ENCODE measurements around the gene HPD.

HPD gene

DNA sequence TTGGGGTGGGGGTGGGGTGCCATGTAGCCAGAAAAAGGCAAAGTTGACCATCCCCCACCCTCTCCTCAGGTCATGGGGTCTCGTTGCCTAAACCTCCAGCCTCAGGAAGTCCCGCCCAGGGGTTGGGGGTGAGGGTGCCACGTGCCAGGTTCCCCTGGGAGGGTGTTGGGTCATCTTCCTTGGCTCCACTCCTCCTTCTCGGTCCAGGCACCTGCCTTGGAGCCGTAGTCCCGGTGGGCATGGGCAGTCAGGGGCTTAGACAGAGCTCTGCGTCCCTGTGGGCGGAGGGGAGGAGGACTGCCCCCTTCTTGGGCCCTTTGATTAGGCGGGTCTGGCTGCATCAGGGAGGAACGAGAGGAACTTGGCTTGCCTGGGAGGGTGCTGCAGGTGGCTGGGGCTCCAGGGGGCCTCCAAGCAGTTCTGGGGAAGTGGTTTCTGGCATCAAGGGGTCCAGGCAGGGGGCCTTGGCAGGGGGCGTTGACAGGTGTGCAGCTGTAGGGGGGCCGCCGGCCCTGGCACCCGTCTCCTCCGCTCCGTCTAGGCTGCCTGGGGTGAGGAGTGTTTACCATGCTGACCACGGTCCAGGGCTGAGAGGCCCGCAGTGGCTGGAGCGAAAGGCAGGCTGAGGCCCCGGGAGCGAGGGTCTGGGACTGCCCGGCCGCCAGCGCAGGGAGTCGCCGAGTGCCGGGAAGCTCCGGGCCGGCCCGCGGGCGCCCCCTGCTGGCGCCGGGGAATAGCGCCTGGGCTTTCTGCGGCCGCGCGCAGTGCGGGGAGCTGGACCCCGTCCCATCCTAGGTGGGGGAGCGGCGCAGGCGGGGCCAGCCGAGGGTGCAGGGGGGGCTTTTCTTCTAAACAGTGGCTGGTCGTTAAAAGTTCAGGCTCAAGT is 47.0 kb downstream of the HPD start:
- peak; percentile 89 for DNase-seq (ENCODE audit: low read depth, low spot score)

DNA sequence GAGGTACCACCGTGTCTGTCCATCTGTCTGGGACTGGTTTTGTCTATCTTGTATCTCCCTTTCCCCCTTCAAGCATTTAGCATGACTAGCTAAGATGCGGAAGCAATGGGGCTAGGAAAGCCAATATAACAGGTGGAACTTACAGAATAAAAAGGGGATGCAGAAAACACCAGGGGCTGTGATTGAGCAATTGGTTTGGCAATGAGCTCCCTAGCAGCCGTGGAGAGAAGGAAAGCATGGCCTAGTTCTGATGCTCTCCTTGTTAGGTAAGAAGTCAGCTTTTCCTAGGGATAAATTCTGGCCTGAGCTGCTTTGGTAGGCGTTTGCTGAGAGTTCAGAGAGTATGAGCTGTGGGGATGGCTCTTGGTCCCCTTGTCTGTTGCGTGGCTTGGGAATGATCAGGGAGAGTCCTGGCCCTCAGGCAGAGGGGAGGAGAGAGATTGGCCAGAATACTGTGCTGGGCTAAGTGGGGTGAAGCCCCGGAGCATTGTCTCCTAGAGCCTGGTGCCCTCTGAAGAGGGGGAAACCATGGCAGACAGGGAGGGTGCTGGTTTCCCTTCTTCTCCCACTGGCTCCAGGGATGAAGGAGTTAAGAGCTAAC is 47.7 kb downstream of the HPD start:
- DNase-seq (ENCODE audit: low read depth, low spot score), result peak; percentile 20

DNA sequence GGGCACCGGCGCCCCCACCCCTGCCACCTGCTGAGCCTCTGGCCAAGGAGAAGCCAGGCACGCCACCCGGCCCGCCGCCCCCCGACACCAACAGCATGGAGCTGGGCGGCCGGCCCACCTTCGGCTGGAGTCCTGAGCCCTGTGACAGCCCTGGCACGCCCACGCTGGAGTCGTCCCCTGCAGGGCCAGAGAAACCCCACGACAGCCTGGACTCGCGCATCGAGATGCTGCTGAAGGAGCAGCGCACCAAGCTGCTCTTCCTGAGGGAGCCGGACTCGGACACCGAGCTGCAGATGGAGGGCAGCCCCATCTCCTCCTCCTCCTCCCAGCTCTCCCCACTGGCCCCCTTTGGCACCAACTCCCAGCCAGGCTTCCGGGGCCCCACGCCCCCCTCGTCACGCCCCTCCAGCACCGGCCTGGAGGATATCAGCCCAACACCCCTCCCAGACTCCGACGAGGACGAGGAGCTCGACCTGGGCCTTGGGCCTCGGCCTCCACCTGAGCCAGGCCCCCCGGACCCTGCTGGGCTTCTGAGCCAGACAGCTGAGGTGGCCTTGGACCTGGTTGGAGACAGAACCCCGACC is 48.3 kb downstream of the HPD start:
- no peak for DNase-seq (ENCODE audit: low read depth, low spot score)

DNA sequence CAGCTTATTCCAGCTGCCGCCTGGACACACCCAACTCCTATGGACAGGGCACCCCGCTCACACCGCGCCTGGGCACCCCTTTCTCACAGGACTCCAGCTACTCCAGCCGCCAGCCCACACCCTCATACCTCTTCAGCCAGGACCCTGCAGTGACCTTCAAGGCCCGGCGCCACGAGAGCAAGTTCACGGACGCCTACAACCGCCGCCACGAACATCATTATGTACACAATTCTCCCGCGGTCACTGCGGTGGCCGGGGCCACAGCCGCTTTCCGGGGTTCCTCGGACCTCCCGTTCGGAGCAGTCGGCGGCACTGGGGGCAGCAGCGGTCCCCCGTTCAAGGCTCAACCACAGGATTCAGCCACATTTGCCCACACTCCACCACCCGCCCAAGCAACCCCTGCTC is 48.9 kb downstream of the HPD start:
- DNase-seq (ENCODE audit: low read depth, low spot score), result no peak

DNA sequence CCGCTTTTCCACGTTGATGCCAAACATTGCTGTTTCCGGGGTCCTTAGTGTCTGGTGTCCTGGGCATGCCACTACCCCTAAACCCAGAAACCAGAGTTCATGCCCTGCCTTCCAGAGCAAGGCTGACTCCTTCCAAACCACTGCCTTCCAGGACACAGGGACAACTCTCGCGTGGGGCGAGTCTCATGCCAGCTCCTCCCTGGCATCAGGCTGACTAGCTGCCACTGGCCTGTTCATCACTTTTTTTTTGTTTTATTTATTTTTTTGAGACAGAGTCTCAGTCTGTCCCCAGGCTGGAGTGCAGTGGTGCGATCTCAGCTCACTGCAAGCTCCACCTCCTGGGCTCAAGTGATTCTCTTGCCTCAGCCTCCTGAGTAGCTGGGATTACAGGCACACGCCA is 50.0 kb downstream of the HPD start:
- no peak for DNase-seq (ENCODE audit: low read depth, low spot score)

DNA sequence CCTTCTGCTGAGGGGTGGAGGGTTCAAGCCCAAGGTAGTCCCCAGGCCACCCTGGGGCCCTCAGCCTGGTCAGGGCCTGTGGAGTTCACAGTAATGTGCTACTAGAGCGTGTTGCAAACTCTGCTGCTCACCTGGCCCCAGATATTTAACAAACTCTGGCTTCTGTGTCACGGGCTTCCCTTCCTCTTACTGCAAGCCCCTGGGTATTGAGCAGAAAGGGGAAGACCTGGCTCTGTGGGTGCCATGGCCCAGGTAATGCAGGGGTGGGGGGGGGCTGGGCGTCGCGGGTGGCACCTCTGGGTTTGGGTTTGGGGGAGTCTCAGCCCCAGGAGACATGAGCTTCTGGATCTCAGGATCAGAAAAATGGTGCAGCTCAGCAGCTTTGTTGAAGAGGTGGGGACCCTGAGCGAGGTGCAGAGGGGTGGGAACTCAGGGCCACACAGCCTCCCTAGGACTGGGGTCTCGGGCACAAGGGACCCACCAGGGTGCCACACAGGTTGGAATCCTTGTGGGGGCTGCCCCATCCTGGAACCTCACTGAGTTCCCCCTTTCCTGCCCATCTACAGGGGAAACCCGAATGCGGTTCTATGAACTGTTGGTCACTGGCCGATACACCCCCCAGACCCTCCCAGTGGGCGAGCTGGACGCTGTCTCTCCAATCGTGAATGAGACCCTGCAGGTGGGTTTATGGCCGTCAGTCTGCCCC is 50.9 kb downstream of the HPD start:
- DNase-seq (ENCODE audit: low read depth, low spot score), result no peak

DNA sequence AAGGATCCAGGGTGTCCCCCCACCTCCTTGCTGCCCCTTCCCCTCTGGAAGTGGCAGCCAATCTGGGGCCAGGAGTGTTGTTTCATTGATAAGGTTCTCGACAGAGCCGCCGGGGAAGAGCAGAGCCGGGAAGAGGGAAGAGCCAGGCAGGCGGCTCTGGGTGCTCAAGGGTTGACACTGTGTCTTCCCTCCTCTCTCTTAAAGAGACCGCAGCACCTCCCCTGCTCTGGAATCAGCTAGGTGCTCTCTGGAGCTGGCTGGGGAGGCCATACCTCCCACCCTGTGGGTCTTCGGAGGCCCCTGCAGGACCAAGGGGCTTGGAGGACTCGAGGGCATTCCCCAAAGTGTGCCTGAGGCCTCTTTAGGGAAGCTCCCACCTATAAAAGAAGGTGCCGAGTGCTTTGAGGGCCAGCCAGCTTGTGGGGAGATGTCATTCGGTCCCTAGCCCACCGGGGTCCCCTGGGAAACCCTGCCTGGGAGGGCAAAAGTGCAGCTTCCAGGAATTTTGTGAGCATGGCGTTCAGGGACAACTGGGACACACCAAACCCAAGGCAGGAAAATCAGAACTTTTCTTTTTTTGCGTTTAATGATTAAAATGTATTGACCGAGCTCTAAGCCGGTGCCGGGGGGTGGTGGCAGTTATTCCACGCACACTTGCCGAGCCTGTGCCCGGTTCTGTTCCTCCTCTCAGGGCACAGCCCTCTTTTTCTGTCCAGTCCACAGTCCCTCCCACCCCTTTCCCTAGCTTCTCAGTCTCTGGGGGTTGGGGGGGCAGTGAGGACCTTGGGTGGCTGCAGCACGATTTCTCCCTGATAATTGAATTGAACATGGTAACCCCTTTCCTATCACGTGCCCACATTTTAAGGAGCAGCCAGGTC is 51.9 kb downstream of the HPD start:
- peak; percentile 64 for DNase-seq (ENCODE audit: low read depth, low spot score)

DNA sequence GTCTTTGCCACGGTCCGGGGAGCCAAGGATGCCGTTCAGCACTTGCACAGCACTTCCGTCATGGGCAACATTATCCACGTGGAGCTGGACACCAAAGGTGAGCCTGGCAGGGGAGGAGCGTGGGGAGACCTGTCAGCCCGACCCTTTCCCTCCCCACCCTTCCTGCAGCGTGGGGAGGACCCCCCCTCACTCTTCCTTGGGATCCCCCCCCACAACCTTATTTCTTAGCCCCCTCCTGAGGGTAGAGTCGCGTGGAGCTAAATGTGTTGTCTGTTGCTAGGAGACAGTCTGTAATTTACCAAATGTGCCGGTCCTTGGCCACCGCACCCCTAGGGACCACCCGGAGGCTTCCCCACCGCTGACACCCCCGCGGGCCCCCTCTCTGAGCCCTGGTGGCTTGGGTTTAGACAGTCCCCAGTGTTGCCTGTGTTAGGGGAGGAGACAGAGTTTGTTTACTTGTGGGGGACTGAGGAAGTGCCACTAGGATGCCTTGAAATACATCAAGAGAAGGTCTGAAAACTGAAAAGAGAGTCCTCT is 52.6 kb downstream of the HPD start:
- DNase-seq (ENCODE audit: low read depth, low spot score), result no peak

DNA sequence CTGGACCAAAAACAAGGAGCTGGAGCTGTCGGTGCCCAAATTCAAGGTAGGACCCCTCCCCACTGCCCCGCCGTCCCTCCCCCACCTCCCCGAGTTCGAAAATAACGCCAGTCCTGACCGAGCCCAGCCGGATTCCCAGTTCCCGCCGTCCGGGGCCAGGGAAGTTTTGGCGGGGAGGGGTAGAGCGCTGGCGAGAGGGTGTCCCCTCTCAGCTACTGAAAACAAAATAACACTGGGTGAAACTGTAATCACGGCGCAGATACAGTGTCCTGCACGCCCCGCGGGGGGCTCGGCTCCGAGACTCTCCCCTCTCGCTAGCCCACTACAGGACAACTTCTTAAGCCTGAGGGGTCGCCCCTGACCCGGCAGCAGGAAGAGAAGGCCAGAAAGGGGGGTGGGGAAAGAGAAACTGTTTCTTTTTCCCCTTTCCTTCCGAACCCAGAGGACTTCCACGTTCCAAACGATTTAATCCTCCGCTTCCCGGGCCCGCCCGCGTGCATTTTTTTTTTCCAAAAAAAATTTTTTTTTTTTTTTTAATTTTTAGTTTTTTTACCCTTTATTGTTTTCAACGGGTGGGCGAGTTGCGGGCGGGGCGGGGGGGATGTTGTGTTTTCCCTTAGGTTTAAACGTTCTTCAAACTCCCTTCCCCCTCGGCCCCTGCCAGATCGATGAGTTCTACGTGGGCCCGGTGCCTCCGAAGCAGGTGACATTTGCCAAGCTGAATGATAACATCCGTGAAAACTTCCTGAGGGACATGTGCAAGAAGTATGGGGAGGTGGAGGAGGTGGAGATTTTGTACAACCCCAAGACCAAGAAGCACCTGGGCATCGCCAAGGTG is 53.3 kb downstream of the HPD start:
- DNase-seq (ENCODE audit: low read depth, low spot score), result peak; percentile 53

DNA sequence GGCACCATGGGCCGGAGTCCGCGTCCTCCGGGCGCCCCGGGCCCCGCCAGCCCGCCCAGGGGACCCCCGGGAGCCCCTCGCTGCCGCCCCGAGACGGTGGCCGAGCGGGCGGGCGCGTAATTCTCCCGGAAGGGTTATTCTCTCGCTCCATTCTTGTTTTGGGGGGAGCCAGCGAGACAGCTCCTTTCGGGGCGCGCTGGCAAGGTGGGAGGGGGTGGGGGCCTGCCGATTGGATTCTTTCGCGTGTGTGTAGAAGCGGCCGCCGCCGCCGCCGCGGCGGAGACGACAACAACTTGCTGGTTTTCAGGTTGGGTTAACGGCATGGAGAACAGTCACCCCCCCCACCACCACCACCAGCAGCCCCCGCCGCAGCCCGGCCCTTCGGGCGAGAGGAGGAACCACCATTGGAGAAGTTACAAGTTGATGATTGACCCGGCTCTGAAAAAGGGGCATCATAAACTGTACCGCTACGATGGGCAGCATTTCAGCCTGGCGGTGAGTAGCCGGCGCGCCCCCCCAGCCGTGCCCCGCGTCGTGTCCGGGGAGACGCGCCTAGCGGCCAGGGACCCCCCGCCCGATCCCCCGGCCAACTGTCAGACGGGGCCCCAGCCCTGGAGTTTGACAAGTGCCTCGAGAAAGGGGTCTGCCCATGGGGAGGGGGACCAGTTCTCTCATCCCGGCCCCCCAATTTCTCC is 54.1 kb downstream of the HPD start:
- DNase-seq (ENCODE audit: low read depth, low spot score), result no peak

DNA sequence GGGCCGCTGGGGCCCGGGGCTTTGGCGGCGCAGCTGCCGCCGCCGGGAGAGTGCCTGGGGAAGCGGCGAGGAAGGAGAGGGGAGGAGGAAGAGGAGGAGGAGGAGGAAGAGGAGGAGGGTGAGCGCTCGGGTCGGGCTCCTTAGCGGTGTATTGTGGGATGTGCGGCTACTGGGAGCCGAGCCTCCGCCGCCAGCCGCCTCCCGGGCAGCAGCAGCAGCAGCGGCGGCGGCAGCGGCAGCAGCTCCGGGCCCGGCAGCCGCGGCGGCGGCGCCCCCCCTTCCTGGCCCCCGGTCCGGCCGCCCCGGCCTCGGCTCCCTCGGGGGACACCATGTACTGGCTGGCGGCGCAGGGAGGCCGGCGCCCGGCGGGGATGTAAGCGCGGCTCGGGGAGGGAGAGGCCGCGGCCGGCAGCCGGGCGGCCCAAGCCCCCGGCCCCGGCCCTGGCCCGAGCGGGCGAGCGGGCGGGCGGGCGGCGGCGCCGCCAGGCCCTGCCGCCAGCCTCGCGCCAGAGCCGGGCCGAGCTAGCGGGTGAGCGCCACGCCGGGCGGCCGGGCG is 54.7 kb downstream of the HPD start, which contains the start of gene SETD1B:
TSS of gene SETD1B (plus strand) at position 149 of the 556 bp plus-strand sequence. CDS start 729 bp downstream, outside the sequence.
- peak; percentile 69 for DNase-seq (ENCODE audit: low read depth, low spot score)

DNA sequence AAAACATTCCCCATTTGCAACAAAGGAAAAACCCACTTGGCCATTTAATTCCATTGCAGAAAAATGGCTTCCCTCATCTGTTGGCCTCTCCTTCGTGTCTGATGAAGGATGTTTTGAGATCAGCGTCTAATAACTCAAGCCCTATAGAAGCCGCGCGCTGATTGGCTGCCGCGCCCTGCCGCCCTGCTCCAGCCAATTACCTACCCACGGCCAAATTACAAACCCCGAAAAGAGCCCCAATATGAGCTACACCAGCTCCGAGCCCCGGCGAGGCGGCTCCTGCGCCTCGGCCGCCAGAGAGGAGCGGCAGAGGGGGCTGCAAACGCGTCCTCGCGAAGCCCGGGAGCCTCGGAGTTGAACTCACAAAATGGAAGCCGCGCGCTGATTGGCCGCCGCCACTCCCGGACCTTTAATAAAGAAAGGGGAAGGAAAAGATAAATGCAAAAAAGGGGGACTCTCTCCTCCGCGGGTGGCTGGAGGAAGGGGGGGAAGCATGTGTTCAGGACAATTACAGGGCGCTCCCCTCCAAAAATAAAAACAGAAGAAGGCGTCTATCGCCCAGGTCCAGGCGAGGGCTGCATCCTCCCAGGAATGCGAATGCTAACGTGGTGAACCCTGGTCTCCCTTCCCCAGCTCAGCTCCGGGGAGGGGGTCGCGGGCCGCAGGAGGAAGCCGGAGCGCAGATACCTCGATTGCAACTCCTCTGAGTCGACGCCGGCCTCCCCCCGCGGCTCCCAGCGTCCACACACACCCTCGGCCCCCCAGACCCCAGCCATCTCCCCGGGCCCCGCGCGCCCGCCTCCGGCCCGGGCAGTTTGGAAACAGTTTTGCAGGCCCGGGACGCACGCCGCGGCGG is 55.6 kb downstream of the HPD start:
- DNase-seq (ENCODE audit: low read depth, low spot score), result peak; percentile 98

- DNase-seq (ENCODE audit: low read depth, low spot score), result no peak
These were observed 56.2 kb downstream of the HPD start for GRCh38 chr12:121802485-121802842.

DNA sequence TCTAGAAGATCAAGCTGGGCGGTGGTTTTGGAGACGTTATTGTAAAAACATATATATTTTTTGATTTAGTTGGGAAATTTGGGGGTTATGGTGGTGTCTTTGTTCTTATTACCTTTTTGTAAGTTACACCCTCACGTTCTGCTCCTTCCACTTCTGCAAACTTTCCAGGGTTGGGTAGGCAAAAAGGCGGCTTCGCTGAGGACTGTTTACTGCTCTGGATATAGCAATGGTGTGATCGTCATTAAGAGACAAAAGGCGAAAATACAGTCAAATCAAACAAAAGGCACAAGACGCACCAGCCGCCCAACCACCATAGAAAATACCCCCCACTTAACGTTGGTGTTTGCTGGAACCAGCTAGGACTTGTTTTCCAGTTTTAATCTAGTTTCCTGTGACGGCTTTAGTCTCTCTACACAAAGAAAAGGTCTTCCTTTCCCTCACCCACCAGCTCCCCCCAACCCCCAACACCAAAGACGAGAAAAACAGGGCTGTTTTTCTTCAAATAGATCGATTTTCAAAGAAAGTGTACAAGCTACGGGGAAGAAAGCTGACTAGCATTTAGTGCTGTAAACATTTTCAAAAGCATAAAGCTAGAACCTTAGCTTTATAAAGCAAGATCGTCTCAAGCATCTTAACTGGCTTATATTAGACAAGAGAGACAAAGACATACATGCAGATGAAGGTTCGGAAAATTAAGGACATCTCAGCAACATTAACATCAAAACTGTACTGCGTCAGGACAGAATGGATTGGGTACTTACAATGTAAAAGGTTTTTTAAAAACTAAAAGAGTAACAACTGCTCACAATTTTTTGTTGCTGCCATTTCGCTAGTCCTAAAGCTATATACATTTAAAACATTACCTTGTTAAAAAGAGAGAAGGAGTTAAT is 56.8 kb downstream of the HPD start:
- peak; percentile 74 for DNase-seq (ENCODE audit: low read depth, low spot score)

GRCh38 chr12:121800694-121801594 is 57.7 kb downstream of the HPD start:
- peak; percentile 83 for DNase-seq (ENCODE audit: low read depth, low spot score)
